ENCODE results near the gene ITPK1.

DNA sequence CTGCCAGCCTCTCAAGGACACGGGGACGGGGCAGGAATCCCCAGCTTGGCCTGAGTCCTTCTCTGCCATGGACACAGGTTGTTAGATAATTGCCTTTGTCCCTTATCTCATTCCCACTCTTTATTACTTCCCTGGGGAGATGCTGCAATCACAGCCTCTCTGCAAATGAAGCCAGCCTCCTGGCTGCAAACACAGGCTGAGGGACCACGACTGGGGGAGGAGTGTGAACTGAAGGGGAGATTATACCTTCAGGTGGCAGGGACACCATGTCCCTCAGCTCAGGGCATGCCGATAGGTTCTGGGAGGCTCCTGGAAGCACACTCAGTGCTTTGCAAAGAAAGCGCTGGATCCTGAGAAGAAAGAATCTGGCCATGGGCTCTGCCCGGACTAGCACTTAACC is 208.9 kb downstream of the ITPK1 start:
- TF ChIP-seq, protein P1, sequence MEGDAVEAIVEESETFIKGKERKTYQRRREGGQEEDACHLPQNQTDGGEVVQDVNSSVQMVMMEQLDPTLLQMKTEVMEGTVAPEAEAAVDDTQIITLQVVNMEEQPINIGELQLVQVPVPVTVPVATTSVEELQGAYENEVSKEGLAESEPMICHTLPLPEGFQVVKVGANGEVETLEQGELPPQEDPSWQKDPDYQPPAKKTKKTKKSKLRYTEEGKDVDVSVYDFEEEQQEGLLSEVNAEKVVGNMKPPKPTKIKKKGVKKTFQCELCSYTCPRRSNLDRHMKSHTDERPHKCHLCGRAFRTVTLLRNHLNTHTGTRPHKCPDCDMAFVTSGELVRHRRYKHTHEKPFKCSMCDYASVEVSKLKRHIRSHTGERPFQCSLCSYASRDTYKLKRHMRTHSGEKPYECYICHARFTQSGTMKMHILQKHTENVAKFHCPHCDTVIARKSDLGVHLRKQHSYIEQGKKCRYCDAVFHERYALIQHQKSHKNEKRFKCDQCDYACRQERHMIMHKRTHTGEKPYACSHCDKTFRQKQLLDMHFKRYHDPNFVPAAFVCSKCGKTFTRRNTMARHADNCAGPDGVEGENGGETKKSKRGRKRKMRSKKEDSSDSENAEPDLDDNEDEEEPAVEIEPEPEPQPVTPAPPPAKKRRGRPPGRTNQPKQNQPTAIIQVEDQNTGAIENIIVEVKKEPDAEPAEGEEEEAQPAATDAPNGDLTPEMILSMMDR (conservative IDR thresholded peaks at IDR 0.05): no peak
- no peak for TF ChIP-seq ZFX (IDR thresholded peaks at IDR 0.05)
